Kidney glomerular epithelial cell (primary cell): ENCODE results near the gene ZFHX3.

ENCODE experiments used
- DNase-seq: peaks from one replicate; lab custom pipeline; 2025; lab: John Stamatoyannopoulos, UW

ZFHX3 gene

GRCh38 chr16:72875291-72876031 lies 172.5 kb downstream of the ZFHX3 start:
- DNase-seq: no peak

- DNase-seq: no peak
These were observed 174.1 kb downstream of the ZFHX3 start for GRCh38 chr16:72873853-72874252.

GRCh38 chr16:72873044-72873443 lies 174.9 kb downstream of the ZFHX3 start:
- DNase-seq: no peak

- DNase-seq: no peak
These were observed 182.1 kb downstream of the ZFHX3 start for GRCh38 chr16:72865835-72866234.

GRCh38 chr16:72865258-72865657 lies 182.7 kb downstream of the ZFHX3 start:
- no peak for DNase-seq

- DNase-seq: no peak
These were observed 183.6 kb downstream of the ZFHX3 start for GRCh38 chr16:72864130-72864833.

- no peak for DNase-seq
These were observed 185.8 kb downstream of the ZFHX3 start for GRCh38 chr16:72862090-72862489.

- DNase-seq: no peak
These were observed 187.0 kb downstream of the ZFHX3 start for GRCh38 chr16:72860726-72861562.

- no peak for DNase-seq
These were observed 188.3 kb downstream of the ZFHX3 start for GRCh38 chr16:72859581-72859980.

GRCh38 chr16:72858665-72859493 lies 189.0 kb downstream of the ZFHX3 start:
- DNase-seq: no peak

- DNase-seq: no peak
These were observed 189.9 kb downstream of the ZFHX3 start for GRCh38 chr16:72857834-72858664.

- no peak for DNase-seq
These were observed 191.1 kb downstream of the ZFHX3 start for GRCh38 chr16:72856797-72857196.

GRCh38 chr16:72854267-72854959 lies 193.5 kb downstream of the ZFHX3 start:
- no peak for DNase-seq

- DNase-seq: no peak
These were observed 194.2 kb downstream of the ZFHX3 start for GRCh38 chr16:72853575-72854266.

GRCh38 chr16:72852421-72852820 lies 195.5 kb downstream of the ZFHX3 start:
- no peak for DNase-seq

GRCh38 chr16:72850853-72851252 lies 197.1 kb downstream of the ZFHX3 start:
- DNase-seq: no peak

GRCh38 chr16:72850021-72850420 lies 197.9 kb downstream of the ZFHX3 start:
- DNase-seq: no peak

GRCh38 chr16:72848759-72849664 lies 198.9 kb downstream of the ZFHX3 start:
- peak; percentile 88 for DNase-seq

- peak; percentile 11 for DNase-seq
These were observed 199.9 kb downstream of the ZFHX3 start for GRCh38 chr16:72848028-72848400.
